Measurements from ENCODE around the gene PACRG. TPM values are rescaled to one million over a fixed set of nuclear protein-coding genes. Genes with fewer than 3 reads are reported as not detected.

PACRG gene
- total and polyA plus RNA-seq, 2 donors (not counting 3 experiments of a cell fraction or from before 2014, with no cell fraction given) = 0.08 TPM; not detected in 1

DNA sequence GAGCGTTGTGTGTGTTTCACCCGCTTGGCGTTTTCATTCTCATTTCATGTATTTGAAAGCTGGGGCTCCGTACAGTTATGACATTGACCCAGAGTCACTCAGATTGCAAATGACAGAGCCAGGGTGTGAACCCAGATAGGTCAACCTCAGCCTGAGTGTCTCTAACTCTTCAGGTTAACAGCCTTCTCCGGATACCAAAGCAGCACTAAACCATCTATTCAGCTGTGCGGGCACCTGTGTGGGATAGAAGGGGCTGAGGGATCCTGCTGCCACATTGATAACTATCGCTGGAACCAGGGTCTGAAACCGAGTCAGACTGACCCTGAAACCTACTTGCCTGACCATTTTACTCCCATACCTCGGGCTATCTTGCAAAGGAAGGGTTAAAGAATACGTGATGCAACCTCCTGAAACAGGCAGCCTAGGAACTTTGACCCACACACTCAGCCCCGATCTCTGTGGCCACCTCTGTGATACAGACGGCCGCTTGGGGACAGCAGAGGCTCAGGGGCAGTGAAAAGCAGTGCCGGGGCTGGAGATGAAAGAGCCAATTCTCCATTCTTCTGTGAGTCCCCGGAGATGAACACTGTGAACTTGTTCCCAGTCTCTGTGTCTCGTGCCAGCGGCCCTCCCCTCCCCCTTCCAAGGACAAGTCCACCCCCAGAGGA lies 453.2 kb downstream of the PACRG start:
- BruUV-seq (replicated peaks) = no TSS peak
- TF ChIP-seq POLR2A (IDR thresholded peaks at IDR 0.05; ENCODE audit: low read depth, low read length) = no peak
- TF ChIP-seq, protein P1, sequence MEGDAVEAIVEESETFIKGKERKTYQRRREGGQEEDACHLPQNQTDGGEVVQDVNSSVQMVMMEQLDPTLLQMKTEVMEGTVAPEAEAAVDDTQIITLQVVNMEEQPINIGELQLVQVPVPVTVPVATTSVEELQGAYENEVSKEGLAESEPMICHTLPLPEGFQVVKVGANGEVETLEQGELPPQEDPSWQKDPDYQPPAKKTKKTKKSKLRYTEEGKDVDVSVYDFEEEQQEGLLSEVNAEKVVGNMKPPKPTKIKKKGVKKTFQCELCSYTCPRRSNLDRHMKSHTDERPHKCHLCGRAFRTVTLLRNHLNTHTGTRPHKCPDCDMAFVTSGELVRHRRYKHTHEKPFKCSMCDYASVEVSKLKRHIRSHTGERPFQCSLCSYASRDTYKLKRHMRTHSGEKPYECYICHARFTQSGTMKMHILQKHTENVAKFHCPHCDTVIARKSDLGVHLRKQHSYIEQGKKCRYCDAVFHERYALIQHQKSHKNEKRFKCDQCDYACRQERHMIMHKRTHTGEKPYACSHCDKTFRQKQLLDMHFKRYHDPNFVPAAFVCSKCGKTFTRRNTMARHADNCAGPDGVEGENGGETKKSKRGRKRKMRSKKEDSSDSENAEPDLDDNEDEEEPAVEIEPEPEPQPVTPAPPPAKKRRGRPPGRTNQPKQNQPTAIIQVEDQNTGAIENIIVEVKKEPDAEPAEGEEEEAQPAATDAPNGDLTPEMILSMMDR (IDR thresholded peaks at IDR 0.05; ENCODE audit: extremely low read depth in 1 of 2, insufficient read depth in 1 of 2, low read depth in 1 of 2, low read length in 2 of 2) = peak; percentile 93 to 97
- H3K4me2 ChIP-seq (ENCODE audit: insufficient read depth, low read length) = no peak overlapping the region
- H3K9ac ChIP-seq (replicated peaks; ENCODE audit: extremely low read depth, insufficient read depth, low read length) = no peak overlapping the region
- ChIA-PET POLR2A (no interaction called here), CTCF (interaction anchor here (0.8 to 1.8 kb wide), 8 partner anchors 155 to 928 kb away, joined by 3 to 6 read pairs (median 4); no protein-coding TSS in a partner anchor)
- H2AFZ ChIP-seq (ENCODE audit: low read depth, low read length) = no peak overlapping the region
- peaks cover 4 to 9% of the 10 kb centered on the region in 2 experiments for H3K27me3 ChIP-seq (ENCODE audit: control insufficient read depth in 2 of 2, insufficient read depth in 2 of 2, low read length in 2 of 2)
- H3K36me3 ChIP-seq (ENCODE audit: control insufficient read depth in 2 of 2, extremely low read depth in 1 of 2, insufficient read depth in 2 of 2, low read length in 2 of 2) = no peaks in the 10 kb centered on the region
- no peaks in the 10 kb centered on the region for H3K9me1 ChIP-seq (replicated peaks; ENCODE audit: control insufficient read depth, extremely low read depth, insufficient read depth, low read length)
- intact Hi-C loops (cut with micrococcal nuclease) (loop anchor here (1.0 to 10.0 kb wide), 8 partner anchors 154 to 1746 kb away; no protein-coding TSS in a partner anchor), dilution Hi-C loops (cut with MboI; ENCODE audit: extremely low pct_ligation_motif_present, low sequenced_read_pairs) (no loop called here)
- H4K20me1 ChIP-seq (replicated peaks; ENCODE audit: control insufficient read depth, extremely low read depth, insufficient read depth, low read length) = no peaks in the 10 kb centered on the region
- DNase-seq (ENCODE audit: low read depth, low spot score) = peak; percentile 71
- no peaks in the 10 kb centered on the region for H3K4me1 ChIP-seq (ENCODE audit: control insufficient read depth, extremely low read depth, insufficient read depth, low read length)
- H3K4me3 ChIP-seq (replicated peaks in 1 of 3; ENCODE audit: insufficient read depth in 1 of 3, low read depth in 1 of 3, low read length in 3 of 3) = no peak overlapping the region
- no peak overlapping the region for H3K27ac ChIP-seq (ENCODE audit: insufficient read depth, low read depth, low read length)
- FAIRE-seq = peak; percentile 77
- H3K79me2 ChIP-seq (ENCODE audit: control insufficient read depth, insufficient read depth, low read length) = no peaks in the 10 kb centered on the region
- no peaks in the 10 kb centered on the region for H3K9me3 ChIP-seq (replicated peaks; ENCODE audit: control insufficient read depth, insufficient read depth, low read length)

DNA sequence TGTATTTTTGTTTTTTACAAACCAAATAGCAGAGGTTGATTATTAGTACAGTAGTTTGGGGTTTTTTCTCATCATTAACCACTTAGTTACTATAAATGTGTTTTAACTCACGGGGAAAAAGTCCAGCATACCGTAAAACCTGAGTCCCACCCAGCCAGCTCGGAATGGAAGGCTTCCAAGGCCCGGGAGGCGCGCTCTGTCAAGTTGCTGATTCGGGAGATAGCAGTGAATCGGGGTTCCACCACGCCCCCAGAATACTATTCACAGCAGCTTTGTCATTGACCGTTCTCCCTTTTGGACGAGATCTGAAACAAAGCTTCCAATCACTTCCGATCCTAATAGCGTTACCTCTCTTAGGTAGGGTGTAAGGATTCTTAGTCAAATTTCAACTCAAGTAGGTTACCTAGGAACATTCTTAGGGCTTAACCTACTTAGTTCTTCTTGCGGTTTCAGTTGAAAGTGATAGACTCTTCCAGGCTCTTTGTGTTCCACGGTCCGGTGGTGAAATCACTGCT lies 453.9 kb downstream of the PACRG start:
- Histone ChIP-seq H3K36me3 (ENCODE audit: control insufficient read depth in 2 of 2, extremely low read depth in 1 of 2, insufficient read depth in 2 of 2, low read length in 2 of 2) (no peaks in the 10 kb centered on the region), H3K27ac (ENCODE audit: insufficient read depth, low read depth, low read length) (no peak overlapping the region), H3K9me1 (replicated peaks; ENCODE audit: control insufficient read depth, extremely low read depth, insufficient read depth, low read length) (no peaks in the 10 kb centered on the region), H3K4me3 (replicated peaks in 1 of 3; ENCODE audit: insufficient read depth in 1 of 3, low read depth in 1 of 3, low read length in 3 of 3) (no peak overlapping the region), H3K4me1 (ENCODE audit: control insufficient read depth, extremely low read depth, insufficient read depth, low read length) (no peaks in the 10 kb centered on the region), H3K79me2 (ENCODE audit: control insufficient read depth, insufficient read depth, low read length) (no peaks in the 10 kb centered on the region), H2AFZ (ENCODE audit: low read depth, low read length) (no peak overlapping the region), H3K9me3 (replicated peaks; ENCODE audit: control insufficient read depth, insufficient read depth, low read length) (no peaks in the 10 kb centered on the region), H3K27me3 (ENCODE audit: control insufficient read depth in 2 of 2, insufficient read depth in 2 of 2, low read length in 2 of 2) (peaks cover 1 to 4% of the 10 kb centered on the region in 2 experiments), H4K20me1 (replicated peaks; ENCODE audit: control insufficient read depth, extremely low read depth, insufficient read depth, low read length) (no peaks in the 10 kb centered on the region), H3K9ac (replicated peaks; ENCODE audit: extremely low read depth, insufficient read depth, low read length) (no peak overlapping the region), H3K4me2 (ENCODE audit: insufficient read depth, low read length) (no peak overlapping the region)
- dilution Hi-C loops (cut with MboI; ENCODE audit: extremely low pct_ligation_motif_present, low sequenced_read_pairs) (no loop called here), intact Hi-C loops (cut with micrococcal nuclease) (loop anchor here (1.0 to 10.0 kb wide), 8 partner anchors 154 to 1746 kb away; no protein-coding TSS in a partner anchor)
- ChIA-PET POLR2A (no interaction called here), CTCF (interaction anchor here (1.1 to 1.6 kb wide), 2 partner anchors 243 to 342 kb away, joined by 3 read pairs; no protein-coding TSS in a partner anchor)
- DNase-seq (ENCODE audit: low read depth, low spot score) (no peak), FAIRE-seq (no peak)
- no TSS peak for BruUV-seq (replicated peaks)
- TF ChIP-seq JUN (IDR thresholded peaks at IDR 0.05; ENCODE audit: borderline replicate concordance, insufficient read depth, insufficient read length, low read depth) (no peak), POLR2AphosphoS5 (IDR thresholded peaks at IDR 0.05; ENCODE audit: insufficient read depth, low read depth, low read length) (no peak), MYC (IDR thresholded peaks at IDR 0.05; ENCODE audit: low read depth, low read length) (no peak), EZH2 (IDR thresholded peaks at IDR 0.05; ENCODE audit: borderline replicate concordance, low read depth, low read length, severe bottlenecking) (no peak), POLR2A (IDR thresholded peaks at IDR 0.05; ENCODE audit: low read depth, low read length) (no peak)
- TF ChIP-seq, protein P2, sequence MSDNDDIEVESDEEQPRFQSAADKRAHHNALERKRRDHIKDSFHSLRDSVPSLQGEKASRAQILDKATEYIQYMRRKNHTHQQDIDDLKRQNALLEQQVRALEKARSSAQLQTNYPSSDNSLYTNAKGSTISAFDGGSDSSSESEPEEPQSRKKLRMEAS (IDR thresholded peaks at IDR 0.05; ENCODE audit: insufficient read depth, insufficient read length) = no peak
